Measurements from ENCODE around the gene TIAL1.
"Not testable (repeated sequence)": the region's sequence is repeated elsewhere in the genome, so short reads cannot be mapped to it uniquely, and the experiment has no call there.

TIAL1 gene, protein sequence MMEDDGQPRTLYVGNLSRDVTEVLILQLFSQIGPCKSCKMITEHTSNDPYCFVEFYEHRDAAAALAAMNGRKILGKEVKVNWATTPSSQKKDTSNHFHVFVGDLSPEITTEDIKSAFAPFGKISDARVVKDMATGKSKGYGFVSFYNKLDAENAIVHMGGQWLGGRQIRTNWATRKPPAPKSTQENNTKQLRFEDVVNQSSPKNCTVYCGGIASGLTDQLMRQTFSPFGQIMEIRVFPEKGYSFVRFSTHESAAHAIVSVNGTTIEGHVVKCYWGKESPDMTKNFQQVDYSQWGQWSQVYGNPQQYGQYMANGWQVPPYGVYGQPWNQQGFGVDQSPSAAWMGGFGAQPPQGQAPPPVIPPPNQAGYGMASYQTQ

GRCh38 chr10:119596537-119597404 is at the start of gene TIAL1:
TSS of gene TIAL1 (minus strand) at chr10:119596964. CDS start at chr10:119596465, 499 bp downstream.
- DNase-seq: peak; percentile 95 to 96

DNA sequence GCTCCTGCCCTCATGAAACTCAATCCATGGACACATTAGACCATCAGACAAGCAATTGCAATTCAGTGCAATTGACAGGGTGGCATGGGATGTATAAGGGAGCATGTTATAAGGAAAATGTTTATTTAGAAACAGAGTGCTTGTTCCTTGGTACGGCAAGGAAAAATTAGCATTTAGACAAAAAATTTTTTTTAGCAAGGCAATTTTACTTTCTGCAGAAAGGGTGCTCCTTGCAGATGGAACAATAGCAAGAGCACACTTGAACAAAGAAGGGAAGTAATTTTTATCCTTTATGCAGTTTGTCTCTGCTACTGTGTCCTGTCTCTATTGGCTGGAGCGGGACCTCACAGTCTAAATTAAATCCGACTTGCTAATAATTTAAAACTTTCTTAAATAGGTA is 48.2 kb upstream of the TIAL1 start:
- no peak for DNase-seq

DNA sequence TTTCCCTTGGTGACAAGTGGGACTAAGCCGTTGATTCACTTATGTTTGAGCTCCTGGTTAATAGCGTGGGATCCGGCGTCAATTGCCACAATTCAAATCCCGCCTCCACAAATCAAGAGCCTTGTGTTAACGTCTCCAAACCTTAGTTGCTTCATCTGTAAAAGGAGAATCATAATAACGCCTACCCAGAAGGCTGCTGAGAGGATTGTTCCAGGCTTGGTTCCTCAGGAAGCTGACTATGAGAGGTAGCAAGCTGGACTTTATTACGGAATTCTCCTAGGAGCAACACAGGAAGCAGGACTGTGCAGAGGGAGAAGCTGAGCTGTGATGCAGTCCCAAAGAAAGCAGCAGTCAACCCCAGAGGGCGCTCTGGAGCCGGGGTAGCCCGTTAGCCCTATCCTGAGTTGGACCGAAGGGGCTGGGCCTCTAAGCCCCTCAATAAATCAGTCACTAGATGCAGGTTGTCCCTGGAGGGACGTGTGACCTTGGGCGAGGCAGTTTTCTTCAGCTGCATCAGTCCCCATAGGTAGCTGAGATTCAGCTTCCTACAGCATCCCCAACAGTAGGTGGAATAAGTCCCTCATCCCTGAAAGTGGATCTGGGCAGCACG is 47.5 kb upstream of the TIAL1 start:
- no peak for DNase-seq

GRCh38 chr10:119643306-119644204 is 46.8 kb upstream of the TIAL1 start:
- no peak for DNase-seq

DNA sequence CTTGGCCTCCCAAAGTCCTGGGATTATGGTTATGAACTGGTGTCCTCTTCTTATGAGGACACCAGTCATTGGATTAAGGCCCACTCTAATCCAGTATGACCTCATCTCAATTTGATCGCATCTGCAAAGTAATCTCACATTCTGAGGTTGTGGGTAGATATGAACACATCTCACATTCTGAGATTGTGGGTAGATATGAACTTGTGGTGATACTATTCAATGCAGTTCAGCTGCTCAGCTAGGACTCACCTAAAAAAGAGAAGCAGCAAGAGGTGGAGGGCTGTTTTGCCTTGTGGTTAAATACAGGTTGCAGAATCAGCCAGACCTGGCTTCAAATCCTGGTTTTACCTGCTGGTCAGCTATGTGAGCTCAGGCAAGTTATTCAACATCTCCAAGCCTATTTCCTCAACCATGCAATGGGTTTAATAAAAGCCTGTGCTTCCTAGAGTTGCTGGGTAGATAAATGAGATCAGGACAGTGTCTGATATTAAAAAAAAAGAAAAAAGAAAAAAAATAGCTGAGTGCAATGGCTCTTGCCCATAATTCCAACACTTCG is 45.9 kb upstream of the TIAL1 start:
- peak; percentile 8 to 60 for DNase-seq

- DNase-seq: no peak
These were observed 44.2 kb upstream of the TIAL1 start for GRCh38 chr10:119640875-119641526.

DNA sequence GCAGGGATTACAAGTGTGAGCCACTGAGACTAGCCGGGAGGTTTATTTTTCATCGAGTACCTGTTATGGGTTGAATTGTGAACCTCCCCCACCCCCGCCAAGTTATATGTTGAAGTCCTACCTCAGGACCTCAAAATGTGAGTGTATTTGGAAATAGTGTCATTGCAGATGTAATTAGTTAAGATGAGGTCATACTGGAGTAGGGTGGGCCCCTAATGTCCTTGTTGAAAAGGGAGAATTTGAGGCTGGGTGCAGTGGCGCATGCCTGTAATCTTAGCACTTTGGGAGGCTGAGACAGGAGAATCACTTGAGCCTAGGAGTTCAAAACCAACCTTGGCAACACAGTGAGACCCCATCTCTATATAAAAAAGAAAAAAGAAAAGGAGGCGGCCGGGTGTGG is 43.6 kb upstream of the TIAL1 start:
- DNase-seq: no peak

DNA sequence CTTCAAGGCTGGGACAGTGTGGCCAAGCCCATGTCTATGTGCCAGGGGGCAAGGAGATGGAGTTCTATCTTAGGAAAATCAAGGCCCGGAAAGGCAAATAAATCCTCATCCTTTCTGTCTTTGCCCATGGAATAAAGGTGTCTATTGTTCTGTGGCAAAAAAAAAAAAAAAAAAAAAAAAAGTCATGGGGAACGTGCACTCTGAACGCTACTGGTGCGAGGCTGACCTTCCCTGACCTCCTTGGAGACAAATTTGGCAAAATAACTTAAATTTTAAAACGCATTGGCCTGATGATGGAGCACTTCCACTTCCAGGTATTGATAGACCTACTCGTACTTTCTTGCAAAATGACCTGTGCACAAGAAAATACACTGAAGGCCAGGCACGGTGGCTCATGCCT is 42.2 kb upstream of the TIAL1 start:
- no peak for DNase-seq

DNA sequence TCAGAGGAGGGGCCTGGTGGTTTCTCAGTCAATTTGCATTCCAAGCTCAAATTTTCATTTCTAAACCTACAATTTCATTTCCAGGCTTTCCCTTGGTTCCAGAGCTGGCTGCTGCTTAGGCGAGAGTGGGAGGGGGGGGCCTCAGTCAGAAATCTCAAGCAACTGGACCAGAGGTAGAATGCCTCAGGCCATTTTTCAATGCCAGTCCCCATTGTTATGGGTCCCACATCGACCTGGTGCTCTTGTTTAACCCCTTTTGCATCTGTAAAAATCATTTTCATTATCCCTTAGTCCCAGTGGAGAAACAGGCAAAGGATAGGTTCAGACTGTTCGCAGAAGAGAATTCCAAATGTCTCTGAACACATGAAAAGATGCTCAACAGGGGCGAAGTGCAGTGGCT is 40.9 kb upstream of the TIAL1 start:
- no peak for DNase-seq

- no peak for DNase-seq
These were observed 37.4 kb upstream of the TIAL1 start for GRCh38 chr10:119634219-119634544.

GRCh38 chr10:119633538-119634218 is 36.9 kb upstream of the TIAL1 start:
- DNase-seq: no peak

DNA sequence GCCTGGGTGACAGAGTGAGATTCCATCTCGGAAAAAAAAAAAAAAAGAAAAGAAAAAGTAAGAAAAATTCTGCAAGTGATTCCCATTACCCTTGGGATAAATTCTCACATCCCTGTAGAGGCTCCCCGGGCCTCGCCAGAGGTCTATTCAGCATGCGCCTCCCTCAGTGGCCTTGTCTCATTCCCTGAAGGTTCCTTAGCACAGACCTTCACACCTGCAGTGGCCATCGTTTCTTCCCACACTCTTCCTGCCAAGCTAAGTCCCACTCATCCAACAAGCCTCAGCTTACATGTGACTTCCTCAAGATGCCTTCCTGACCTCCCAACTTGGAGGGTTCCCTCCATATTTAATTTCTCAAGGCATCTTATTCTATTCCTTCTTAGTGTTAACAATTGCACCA is 33.5 kb upstream of the TIAL1 start:
- DNase-seq: no peak

- no peak for DNase-seq
These were observed 29.0 kb upstream of the TIAL1 start for GRCh38 chr10:119625570-119626280.

- no peak for DNase-seq
These were observed 24.3 kb upstream of the TIAL1 start for GRCh38 chr10:119621078-119621384.

DNA sequence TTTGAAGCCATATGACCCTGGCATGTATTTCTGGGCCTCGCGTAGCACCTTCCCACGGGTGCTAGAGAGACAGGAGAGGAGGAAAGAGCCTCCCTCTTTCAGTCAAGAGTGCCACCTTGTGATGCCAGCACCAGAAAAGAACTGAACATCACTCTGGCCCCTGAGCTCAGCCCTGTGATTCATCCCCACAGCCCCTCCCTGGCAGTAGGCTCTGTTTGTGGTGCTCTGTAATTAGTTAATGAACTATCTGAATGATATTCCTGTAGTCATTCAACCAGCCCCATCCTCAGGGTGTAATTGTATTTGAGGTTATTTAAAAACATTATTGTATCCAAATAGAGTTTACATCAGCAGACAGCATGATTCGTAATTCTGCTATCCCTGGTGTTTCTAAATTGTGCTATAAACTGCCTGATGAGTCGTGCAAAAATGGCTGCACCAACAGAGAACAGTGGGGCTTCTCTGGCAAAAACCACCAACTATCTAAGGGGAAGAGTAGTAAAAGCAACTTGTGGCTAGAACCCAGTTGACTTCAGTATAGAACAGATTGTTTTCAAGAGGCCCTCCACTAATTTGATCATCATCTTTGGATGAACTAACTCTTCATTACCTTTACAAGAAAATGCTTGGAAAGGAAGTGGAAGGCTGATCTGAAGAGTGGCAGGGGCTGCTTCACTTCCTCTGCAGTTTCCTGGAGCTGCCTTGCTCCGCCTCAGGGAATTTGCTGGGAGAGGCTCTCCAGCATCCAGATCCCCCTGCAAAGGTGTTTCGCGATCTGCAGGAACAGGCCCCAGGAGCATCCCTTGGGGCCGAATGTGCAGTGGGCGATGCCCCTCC is 23.7 kb upstream of the TIAL1 start:
- DNase-seq: no peak

- not testable (repeated sequence) for DNase-seq
These were observed 23.0 kb upstream of the TIAL1 start for GRCh38 chr10:119619811-119620210.

- DNase-seq: no peak
These were observed 22.5 kb upstream of the TIAL1 start for GRCh38 chr10:119619215-119619614.

DNA sequence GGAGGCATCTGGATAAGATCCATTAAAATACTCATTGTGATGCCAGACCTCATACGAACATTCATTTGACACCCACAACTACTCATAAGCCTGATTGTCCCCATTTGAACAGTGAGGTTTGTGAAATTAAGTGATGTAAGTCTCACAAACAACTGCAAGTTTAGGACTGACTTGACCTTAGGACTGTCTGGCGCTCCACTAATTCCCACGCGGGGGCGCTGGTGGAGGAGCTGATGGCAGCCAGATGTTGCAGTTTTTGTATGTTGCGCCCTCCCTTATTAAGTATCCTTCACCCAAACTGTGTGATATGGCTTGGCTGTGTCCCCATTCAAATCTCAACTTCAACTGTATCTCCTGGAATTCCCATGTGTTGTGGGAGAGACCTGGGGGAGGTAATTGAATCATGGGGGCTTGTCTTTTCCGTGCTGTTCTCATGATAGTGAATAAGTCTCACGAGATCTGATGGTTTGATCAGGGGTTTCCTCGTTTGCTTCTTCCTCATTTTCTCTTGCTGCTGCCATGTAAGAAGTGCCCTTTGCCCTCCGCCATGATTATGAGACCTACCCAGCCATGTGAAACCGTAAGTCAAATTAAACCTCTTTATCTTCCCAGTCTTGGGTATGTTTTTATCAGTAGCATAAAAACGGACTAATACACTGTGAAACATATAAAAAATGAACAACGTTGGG is 20.3 kb upstream of the TIAL1 start:
- DNase-seq: peak in 1 of 2 donors; percentile 24

GRCh38 chr10:119614686-119615085 is 17.9 kb upstream of the TIAL1 start:
- DNase-seq: no peak
